ENCODE data around the gene PTPN14. TPM values are rescaled to one million over a fixed set of nuclear protein-coding genes. Genes with fewer than 3 reads are reported as not detected.

The PTPN14 gene
- total RNA-seq, 4 donors from 2014 or later: 59.4 to 118 (median 66.1) TPM

DNA sequence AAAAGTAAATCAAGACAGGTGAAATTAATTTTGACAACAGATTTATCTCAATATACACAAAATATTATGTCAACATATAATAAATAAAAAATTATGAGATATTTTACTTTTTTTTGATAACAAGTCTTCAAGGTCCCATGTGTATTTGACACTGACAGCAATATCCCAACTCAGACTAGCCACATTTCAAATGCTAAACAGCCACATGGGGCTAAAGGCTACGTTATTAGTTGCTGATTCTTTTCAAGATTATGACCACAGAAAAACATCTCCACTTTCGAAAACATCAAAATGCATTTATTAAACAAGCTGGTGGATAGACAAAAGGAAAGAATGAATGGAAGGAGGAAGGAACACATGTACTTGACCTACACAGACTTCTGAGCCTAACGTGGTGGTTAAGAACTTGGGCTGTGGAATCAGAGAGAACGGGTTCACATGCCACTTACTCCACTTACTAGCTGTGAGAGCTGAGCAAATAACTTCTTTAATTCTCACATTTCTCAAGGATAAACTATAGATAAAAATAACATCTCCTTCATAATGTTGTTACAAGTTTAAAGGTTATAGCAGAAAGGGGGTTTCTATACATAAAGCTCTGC is 13.4 kb downstream of the PTPN14 start:
- WGBS, 2 donors: 60 to 66% methylated on average over 4 of the region's 4 CpGs
- TF ChIP-seq POLR2A (IDR thresholded peaks at IDR 0.05) (no peak), CTCF (IDR thresholded peaks at IDR 0.05) (no peak)
- DNase-seq (ENCODE audit: low spot score in 2 of 2): no peak
- H3K4me3 ChIP-seq (ENCODE audit: low read depth, poor library complexity, severe bottlenecking): no peak overlapping the region
- intact Hi-C loops (cut with DNase I; ENCODE audit: low total_unique reads): no loop called here

- 65 to 68% methylated on average over 5 of the region's 5 CpGs for WGBS, 2 donors
- H3K4me3 ChIP-seq (ENCODE audit: low read depth, poor library complexity, severe bottlenecking): no peak overlapping the region
- DNase-seq (ENCODE audit: low spot score in 2 of 2): no peak
- intact Hi-C loops (cut with DNase I; ENCODE audit: low total_unique reads): no loop called here
- TF ChIP-seq POLR2A (IDR thresholded peaks at IDR 0.05) (no peak), CTCF (IDR thresholded peaks at IDR 0.05) (no peak)
These were observed 14.2 kb downstream of the PTPN14 start for GRCh38 chr1:214537219-214537618.

DNA sequence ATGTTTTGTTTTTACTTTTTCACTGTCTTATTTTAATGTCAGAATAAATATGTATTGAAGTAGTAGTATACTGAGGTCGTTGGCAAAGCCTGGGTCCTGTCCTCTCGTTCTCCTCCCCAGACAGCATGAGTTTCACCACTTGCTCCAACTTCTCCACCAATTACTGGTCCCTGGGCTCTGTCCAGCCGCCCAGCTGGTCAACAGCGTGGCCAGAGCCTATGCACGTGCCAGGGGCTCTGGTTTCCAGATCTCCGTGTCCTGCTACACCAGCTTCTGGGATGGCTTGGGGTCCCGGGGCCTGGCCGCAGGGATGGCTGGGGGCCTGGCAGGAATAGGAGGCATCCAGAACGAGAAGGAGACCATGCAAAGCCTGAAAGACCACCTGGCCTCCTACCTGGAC is 19.3 kb downstream of the PTPN14 start:
- no peak overlapping the region for H3K4me3 ChIP-seq (ENCODE audit: low read depth, poor library complexity, severe bottlenecking)
- intact Hi-C loops (cut with DNase I; ENCODE audit: low total_unique reads): no loop called here
- no peak for DNase-seq (ENCODE audit: low spot score in 2 of 2)
- 82 to 90% methylated on average over 9 of the region's 9 CpGs for WGBS, 2 donors
- TF ChIP-seq CTCF (IDR thresholded peaks at IDR 0.05) (no peak), POLR2A (IDR thresholded peaks at IDR 0.05) (no peak)

GRCh38 chr1:214525535-214526019 is 25.8 kb downstream of the PTPN14 start:
- H3K4me3 ChIP-seq (ENCODE audit: low read depth, poor library complexity, severe bottlenecking): no peak overlapping the region
- TF ChIP-seq POLR2A (IDR thresholded peaks at IDR 0.05): no peak
- no peak for TF ChIP-seq CTCF (IDR thresholded peaks at IDR 0.05)
- no peak for DNase-seq (ENCODE audit: low spot score in 2 of 2)
- 79 to 84% methylated on average over 5 of the region's 5 CpGs for WGBS, 2 donors
- intact Hi-C loops (cut with DNase I; ENCODE audit: low total_unique reads): no loop called here

DNA sequence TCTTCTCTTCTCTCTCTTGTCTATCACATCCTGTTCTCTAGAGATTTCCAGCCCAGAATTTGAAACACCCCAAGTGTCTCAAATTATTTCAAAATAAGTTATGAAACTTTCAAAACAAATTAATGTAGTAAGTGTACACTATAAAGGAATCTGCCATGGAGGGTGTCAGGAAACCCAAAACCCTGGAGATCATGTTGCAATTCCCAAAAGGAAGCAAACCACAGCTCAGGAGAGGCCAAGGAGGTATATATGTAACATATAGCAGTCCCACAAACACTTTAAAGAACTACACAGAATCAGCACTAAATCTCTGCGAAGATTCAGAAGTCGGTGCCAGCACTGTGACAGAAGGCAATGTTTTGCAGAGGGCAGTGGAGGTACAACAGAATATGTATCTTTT is 26.6 kb downstream of the PTPN14 start:
- TF ChIP-seq POLR2A (IDR thresholded peaks at IDR 0.05): no peak
- no peak for TF ChIP-seq CTCF (IDR thresholded peaks at IDR 0.05)
- intact Hi-C loops (cut with DNase I; ENCODE audit: low total_unique reads): no loop called here
- WGBS, 2 donors: 47 to 59% methylated on average over 2 of the region's 2 CpGs

More for the DNA sequence above, 26.6 kb downstream of the PTPN14 start:
- H3K4me3 ChIP-seq (ENCODE audit: low read depth, poor library complexity, severe bottlenecking): no peak overlapping the region
- no peak for DNase-seq (ENCODE audit: low spot score in 2 of 2)

All from lower leg skin (tissue), 4 donors.